Testis (tissue), 3 donors: ENCODE data around the gene IFFO2. TPM values are rescaled to one million over a fixed set of nuclear protein-coding genes. Genes with fewer than 3 reads are reported as not detected.

Experiments
- DNase-seq: peaks from one replicate; pipeline ENCODE4 v3.0.0-alpha.2; 2019
- H3K27ac ChIP-seq, 2 donors: fragments of 200-600 bp; sonication (generic); one replicate each; pipeline ENCODE4 v1.5.1; 2019
- H3K27me3 ChIP-seq: fragments of 200-600 bp; sonication (generic); one replicate; pipeline ENCODE4 v1.5.1; 2019
- H3K36me3 ChIP-seq: fragments of 200-600 bp; sonication (generic); one replicate; pipeline ENCODE4 v1.5.1; 2017; ENCODE audit warnings: low read depth; ENCODE audit errors: missing control alignments
- H3K4me1 ChIP-seq: fragments of 200-600 bp; sonication (generic); one replicate; pipeline ENCODE4 v1.5.1; 2019
- H3K4me3 ChIP-seq, 2 donors: fragments of 200-600 bp; sonication (generic); one replicate each; pipeline ENCODE4 v1.5.1; 2017 to 2019
- H3K9me3 ChIP-seq: fragments of 200-600 bp; sonication (generic); one replicate; pipeline ENCODE4 v1.5.1; 2017
- POLR2A ChIP-seq: fragments of 450-650 bp; IDR thresholded peaks from one replicate; pipeline ENCODE4 v1.6.1; 2017; ENCODE audit warnings: antibody characterized with exemption, mild to moderate bottlenecking, moderate library complexity
- WGBS, 2 donors: methylation state at CpG; one replicate each; pipeline ENCODE4 v1.1.5; 2018; 5-methylcytosine and 5-hydroxymethylcytosine counted together
- intact Hi-C: fragments of 100-400 bp; cut with DNase I; formaldehyde crosslinking; loops from one replicate; pipeline ENCODE4 v1.15.1; 2023; ENCODE audit warnings: low total_unique reads
- polyA plus RNA-seq: library from polyadenylated mRNA; stranded (reverse); fragments of 350-450 nt; fragmentation: Illumina TruSeq; extraction: RNeasy Lipid Tissue Mini Kit (QIAGEN cat#74804); gene quantifications from one replicate; pipeline ENCODE4 v1.2.3, GENCODE V29; 2014; ENCODE audit warnings: low read depth, low replicate concordance; ENCODE audit not compliant: insufficient read depth
- total RNA-seq, 2 donors: library from RNA; depleted of rRNA; stranded (reverse); fragments of >200 nt; gene quantifications; one replicate each; pipeline ENCODE4 v1.2.3, GENCODE V29; 2016
- TF ChIP-seq, protein P1 (sequence below), 3 experiments: fragments of 450-650 bp in 2 of 3; fragments of 200-600 bp in 1 of 3; sonication (generic) in 1 of 3; IDR thresholded peaks; one replicate each; pipeline ENCODE4 v1.5.1; 2016 to 2019; ENCODE audit warnings: antibody characterized with exemption in 3 of 3, mild to moderate bottlenecking in 2 of 3, moderate library complexity in 1 of 3

Gene IFFO2
- total and polyA plus RNA-seq, 3 donors from 2014 or later, result 5.0 to 8.5 (median 5.6) TPM

DNA sequence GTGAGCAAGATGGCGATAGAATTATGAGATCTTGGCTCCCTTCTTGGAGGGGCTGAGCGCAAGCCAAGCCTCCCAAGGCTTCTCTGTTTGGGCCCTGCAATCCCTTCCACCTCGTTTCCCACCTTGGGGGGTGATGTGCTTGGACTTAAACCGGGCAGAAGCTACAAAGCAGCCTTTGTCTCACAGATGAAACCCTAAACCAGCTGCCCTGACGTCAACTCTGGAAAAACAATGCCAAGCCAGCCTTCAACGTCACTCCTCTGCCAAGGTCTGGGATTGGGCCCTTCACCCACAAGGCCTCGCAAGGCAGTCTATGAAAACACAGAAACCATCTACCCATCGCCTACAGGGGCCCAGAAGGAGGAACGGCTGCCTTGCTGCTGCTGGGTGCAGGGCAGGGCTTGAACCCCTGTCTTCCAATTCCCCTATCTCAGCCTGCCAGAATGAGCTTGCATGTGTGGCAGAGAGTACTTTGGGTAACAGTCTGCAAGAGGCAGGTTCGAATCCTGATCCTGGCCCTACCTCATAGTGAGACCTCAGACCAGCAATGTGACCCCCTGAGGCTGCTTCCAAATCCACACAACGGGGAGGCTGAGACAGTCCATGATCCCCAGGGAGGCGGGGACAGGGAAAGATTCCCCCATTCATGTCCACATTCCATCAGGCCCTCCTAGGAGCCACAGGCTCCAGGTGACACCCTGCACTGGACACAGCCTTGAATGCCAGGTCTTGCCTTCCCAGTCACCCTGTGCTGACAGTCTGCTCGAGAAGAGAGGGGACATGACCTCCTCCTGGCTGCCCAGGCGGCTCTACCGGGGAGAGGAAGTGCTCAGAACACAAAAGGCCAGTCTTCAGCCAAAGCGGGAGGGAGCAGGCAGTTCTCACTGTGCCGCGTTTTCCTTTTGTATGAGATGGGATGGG is 15.0 kb downstream of the IFFO2 start:
- Histone ChIP-seq H3K27me3 (no peaks in the 10 kb centered on the region), H3K4me1 (no peaks in the 10 kb centered on the region), H3K36me3 (no peaks in the 10 kb centered on the region), H3K4me3 (no peak overlapping the region), H3K27ac (no peak overlapping the region), H3K9me3 (no peaks in the 10 kb centered on the region)
- DNase-seq, result peak; percentile 24
- TF ChIP-seq POLR2A, result no peak
- TF ChIP-seq, protein P1, sequence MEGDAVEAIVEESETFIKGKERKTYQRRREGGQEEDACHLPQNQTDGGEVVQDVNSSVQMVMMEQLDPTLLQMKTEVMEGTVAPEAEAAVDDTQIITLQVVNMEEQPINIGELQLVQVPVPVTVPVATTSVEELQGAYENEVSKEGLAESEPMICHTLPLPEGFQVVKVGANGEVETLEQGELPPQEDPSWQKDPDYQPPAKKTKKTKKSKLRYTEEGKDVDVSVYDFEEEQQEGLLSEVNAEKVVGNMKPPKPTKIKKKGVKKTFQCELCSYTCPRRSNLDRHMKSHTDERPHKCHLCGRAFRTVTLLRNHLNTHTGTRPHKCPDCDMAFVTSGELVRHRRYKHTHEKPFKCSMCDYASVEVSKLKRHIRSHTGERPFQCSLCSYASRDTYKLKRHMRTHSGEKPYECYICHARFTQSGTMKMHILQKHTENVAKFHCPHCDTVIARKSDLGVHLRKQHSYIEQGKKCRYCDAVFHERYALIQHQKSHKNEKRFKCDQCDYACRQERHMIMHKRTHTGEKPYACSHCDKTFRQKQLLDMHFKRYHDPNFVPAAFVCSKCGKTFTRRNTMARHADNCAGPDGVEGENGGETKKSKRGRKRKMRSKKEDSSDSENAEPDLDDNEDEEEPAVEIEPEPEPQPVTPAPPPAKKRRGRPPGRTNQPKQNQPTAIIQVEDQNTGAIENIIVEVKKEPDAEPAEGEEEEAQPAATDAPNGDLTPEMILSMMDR (IDR thresholded peaks at IDR 0.05), result no peak
- WGBS, 2 donors, result 70 to 71% methylated on average over 13 to 18 of the region's 18 CpGs
- intact Hi-C loops, result no loop called here

- H3K27me3 ChIP-seq, result no peaks in the 10 kb centered on the region
- H3K27ac ChIP-seq, result no peak overlapping the region
- H3K4me3 ChIP-seq, result no peak overlapping the region
- intact Hi-C loops, result no loop called here
- no peaks in the 10 kb centered on the region for H3K36me3 ChIP-seq
- H3K4me1 ChIP-seq, result no peaks in the 10 kb centered on the region
- no peaks in the 10 kb centered on the region for H3K9me3 ChIP-seq
- DNase-seq, result no peak
- 83 to 91% methylated on average over 10 to 13 of the region's 13 CpGs for WGBS, 2 donors
- TF ChIP-seq, protein P1 (IDR thresholded peaks at IDR 0.05), result no peak
- no peak for TF ChIP-seq POLR2A
Observed at GRCh38 chr1:18940303-18941020, 16.0 kb downstream of the IFFO2 start.

DNA sequence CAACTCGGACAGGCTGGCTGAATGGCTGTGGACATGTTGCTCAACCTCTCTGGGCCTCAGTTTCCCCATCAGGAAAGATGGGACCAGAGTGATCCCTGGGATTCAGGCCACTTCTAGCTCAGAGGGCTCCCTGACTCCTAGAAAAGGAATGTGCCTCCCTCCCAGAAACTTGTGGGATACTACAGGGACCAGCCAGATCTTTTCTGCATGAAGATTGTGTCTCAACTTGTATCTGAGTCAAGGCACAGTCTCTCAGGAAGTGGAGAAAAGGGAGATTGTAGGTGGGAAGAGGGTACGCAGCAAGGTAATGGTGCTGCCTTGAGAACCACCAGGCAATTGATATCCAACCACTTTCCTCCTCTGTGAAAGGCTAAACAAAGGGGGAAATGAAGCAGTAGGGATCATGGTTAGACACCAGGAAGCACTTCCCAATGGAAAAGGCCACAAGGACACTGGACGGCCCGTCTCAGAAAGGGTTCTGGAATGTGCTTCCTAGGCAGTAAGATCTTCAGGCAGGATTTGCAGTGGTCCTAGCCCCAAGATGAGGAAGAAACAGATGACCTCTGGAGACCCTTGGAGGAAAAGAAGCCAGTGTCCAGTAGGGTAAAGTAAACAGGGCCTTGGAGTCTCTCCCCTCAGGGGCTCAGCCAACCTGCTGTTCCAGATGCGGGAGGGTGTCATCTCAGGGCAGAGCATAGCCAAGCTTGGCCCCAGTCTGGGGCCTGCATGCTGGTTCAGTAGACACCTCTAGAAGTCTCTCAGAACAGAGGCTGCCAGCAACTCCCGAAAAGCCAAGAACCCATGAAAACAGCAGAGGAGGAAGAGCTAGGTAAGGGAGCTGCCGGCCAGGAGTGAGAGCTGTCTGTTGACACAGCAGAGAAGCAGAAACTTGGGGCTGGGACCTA is 16.8 kb downstream of the IFFO2 start:
- intact Hi-C loops, result no loop called here
- no peaks in the 10 kb centered on the region for H3K36me3 ChIP-seq
- H3K4me1 ChIP-seq, result no peaks in the 10 kb centered on the region
- DNase-seq, result no peak
- TF ChIP-seq, protein P1 (IDR thresholded peaks at IDR 0.05), result no peak
- TF ChIP-seq POLR2A, result no peak
- H3K27me3 ChIP-seq, result no peaks in the 10 kb centered on the region
- H3K4me3 ChIP-seq, result no peak overlapping the region
- no peaks in the 10 kb centered on the region for H3K9me3 ChIP-seq
- no peak overlapping the region for H3K27ac ChIP-seq
- 74 to 81% methylated on average over 6 to 7 of the region's 7 CpGs for WGBS, 2 donors

DNA sequence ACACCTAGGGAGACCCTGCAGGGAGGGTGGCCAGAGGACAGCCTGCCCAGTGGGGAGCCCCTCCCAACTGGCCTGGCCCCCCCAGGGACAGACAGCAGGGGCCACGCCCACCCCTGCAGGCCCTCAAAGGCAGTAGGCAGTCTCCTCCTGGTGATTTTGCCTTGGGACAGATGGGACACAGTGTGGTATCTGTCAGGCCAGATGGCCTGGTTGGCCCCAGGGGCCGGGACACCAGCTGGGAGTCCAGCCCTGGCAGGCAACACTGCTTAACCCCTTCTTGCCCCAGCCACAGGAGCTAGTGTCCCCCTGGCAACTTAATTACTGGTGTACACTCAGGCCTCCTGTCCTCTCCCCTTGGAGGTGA is 17.8 kb downstream of the IFFO2 start:
- no peak overlapping the region for H3K4me3 ChIP-seq
- no peaks in the 10 kb centered on the region for H3K27me3 ChIP-seq
- no peaks in the 10 kb centered on the region for H3K36me3 ChIP-seq
- H3K27ac ChIP-seq, result no peak overlapping the region
- no peaks in the 10 kb centered on the region for H3K4me1 ChIP-seq
- H3K9me3 ChIP-seq, result no peaks in the 10 kb centered on the region
- intact Hi-C loops, result no loop called here
- TF ChIP-seq, protein P1 (IDR thresholded peaks at IDR 0.05), result no peak
- no peak for TF ChIP-seq POLR2A
- 68% methylated on average over 2 of the region's 2 CpGs; no CpG with 5 or more reads in 1 of the 2 donors for WGBS, 2 donors
- no peak for DNase-seq
